SK-N-MC (cell line): ENCODE measurements around the gene ABCD4.

Experiments
- EZH2 ChIP-seq: fragments of 200-600 bp; sonication (generic); IDR thresholded peaks from one replicate; pipeline ENCODE4 v1.6.1; 2017; ENCODE audit warnings: antibody characterized with exemption
- POLR2AphosphoS5 ChIP-seq: IDR thresholded peaks from 2 replicates; pipeline ENCODE4 v1.6.1; 2012; ENCODE audit warnings: mild to moderate bottlenecking, low read depth, low read length, borderline replicate concordance

DNA sequence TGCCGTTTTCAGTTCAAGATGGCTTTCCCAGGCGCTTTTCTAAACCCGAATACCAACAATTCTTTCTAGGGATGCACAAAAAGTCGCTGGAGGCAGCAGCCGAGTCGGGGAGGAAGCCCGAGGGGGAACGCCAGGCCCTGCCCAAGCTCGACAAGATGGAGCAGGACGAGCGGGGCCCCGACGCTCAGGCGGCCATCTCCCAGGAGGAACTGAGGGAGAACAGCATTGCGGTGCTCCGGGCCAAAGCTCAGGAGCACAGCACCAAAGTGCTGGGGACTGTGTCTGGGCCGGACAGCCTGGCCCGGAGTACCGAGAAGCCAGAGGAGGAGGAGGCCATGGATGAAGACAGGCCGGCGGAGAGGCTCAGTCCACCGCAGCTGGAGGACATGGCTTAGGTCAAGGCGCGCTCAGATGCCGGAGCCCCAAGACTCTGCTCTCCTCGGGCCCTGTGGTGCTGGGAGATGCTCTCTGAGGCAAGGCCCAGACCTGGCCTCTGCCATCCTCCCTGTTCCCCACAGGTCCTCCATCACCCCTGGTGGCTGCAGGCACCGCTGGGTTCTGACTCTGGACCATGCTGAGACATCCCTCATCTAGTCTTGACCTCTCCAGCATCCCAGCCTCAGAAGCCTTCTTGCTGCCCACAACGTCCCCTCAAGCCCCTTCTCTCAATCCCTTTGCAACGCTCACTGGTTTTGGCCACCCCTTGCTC lies 42.1 kb downstream of the ABCD4 start:
- TF ChIP-seq POLR2AphosphoS5 (no peak), EZH2 (no peak)
